Fibroblast of gingiva (primary cell): ENCODE measurements around the gene NKAIN2.

Experiments used
- DNase-seq: peaks from one replicate; pipeline ENCODE4 v3.0.0-alpha.2; 2011; ENCODE audit warnings: low read depth

The NKAIN2 gene

DNA sequence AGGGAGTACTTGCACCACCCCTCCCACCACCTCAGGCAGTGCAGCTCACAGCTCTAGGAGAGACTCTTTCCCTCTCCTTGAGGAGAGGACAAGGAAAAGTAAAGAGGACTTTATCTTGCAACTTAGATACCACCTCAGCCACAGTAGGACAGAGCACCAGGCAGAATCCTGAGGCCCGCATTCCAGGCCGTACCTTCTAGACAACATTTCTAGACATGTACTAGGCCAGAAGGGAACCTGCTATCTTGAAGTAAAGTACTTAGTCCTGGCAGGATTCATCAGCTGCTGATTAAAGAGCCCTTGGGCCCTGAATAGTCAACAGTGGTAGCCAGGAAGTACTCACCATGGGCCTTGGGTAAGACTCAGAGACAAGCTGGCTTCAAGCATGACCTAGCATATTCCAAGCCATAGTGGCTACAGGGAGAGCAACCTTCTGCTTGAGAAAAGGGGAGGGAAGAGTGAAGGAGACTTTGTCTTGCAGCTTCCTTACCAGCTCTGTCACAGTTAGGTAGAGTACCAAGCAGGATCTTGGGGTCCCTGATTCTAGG is 774.1 kb downstream of the NKAIN2 start:
- no peak for DNase-seq

DNA sequence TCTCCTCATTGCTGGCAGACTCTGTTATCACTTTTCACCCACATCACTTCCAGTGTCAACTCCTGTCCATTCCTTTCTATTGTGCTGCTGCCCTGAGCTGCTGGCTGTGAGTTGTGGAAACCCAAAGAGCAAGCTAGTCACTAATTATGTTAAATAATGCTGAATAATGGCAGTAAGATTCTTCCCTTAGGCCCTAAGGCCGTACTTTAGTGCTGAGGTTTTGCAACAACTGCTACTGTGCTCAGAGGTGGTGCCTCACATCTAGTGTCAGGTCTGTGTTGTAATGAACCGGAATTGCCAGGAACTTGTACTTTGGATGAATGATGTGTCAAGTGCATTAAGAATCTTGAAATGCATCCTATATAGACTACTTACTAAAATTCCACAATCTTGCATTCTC is 786.3 kb downstream of the NKAIN2 start:
- DNase-seq = no peak

DNA sequence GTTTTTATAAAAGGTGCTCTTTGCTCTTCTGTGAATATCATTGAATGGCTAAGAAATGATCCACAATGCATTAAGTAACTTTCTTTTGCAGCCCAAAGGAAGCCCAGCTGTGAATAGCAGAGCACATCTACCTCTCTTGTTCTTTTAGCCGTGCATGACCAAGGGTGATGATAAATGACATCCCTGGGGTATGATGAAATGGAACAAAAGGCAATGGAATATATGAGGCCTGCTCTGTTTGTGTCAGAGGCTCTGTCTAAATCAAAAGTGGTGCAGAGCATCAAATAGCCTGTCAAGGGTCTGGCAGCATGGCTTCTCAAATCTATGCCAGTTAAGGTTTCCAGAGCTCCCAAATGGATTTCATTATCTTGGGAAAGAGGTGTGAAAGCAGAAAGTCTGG is 796.0 kb downstream of the NKAIN2 start:
- no peak for DNase-seq

DNA sequence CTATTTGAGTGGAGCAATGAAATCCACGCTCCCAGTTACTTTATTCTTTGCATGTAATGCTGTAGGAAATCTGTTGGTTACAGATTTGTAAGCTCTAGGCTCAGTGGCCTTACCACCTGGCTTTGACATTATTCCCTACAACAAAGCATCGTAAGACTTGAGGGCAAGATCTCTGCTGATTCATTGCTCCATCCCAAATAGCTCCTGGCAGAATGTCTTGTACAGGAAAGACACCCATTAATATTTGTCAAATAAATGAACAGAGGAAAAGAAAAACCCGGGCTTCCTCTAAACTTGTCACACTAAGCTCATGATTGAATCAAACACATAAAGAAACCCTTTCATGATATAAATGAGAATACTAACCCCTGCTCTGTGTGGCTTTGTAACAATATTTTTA is 801.1 kb downstream of the NKAIN2 start:
- DNase-seq = no peak

DNA sequence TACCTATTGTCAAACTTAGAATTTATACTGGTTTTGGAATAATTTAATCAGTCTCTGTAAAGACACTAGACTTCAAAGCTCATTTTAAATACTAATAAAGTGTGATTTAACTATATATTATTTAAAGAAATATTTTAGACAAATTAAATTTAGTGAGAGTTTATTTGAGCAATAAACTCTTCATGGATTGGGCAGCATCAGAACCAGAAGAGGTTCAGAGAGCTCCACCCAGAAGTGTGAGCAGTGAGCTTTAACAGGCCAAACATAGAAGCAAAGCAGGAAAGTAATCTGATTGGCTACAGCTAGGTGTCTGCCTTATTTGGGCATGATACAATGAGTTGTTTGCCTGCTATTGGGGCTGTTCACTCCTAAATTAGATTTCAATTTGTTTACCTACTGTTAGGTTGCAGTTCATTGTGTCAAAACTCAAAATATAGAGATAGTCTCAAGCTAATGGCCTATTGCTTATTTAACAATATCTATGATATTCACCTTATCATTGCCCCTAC is 803.5 kb downstream of the NKAIN2 start:
- DNase-seq = no peak

DNA sequence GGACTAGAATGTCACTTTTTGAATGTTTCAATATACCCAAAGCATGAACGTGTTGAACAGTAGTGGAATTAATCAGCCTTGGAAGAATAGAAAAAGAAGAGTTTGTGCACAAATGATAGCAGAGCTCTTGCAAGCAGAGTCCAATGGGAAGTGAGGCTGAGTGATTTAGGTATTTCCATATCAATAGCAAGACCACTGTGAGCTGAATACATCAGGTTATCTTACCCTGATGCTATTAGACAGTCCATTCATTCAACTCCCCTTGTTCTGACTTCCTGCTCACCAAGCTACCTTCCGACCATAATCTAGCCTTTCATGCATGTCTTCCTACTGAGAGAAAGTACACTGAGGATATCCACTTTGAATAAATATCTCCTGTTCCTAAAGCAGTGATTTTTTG is 809.4 kb downstream of the NKAIN2 start:
- no peak for DNase-seq

DNA sequence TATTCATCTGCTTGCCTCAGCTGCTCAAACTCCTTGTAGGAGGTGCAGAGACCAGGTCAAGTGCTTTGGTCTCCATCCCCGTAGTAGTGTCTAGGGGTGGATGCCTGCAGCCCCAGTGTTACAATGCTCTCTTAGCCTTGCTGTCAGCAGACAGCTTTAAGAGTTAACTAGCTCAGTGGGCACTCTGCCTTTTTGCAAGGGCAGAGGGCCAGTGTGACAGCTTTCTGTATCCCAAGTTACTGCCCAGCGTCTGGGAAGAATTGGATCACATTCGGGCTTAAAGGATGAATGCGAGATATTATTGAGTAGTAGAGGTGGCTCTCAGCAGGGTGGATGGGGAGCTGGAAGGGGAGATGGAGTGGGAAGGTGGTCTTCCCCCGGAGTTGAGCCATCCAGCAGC is 818.7 kb downstream of the NKAIN2 start:
- DNase-seq = no peak

DNA sequence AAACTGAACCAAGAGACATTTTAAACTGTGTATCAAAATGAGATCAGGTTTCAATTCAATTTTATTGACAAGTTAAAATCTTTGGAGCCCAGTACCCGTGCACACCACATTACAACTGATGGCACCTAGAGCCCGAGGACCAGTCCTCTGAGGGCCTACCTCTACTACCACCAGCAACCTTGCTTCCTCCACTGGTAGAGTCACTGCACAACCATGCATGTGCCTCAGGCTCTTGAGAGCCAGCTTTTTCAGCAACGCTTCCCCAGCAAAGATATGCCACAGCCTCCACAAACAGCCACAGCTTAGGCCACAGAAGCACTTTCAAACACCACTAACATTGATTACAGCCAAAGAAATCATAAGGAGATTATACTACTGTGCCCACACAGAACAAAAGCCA is 830.0 kb downstream of the NKAIN2 start:
- no peak for DNase-seq

DNA sequence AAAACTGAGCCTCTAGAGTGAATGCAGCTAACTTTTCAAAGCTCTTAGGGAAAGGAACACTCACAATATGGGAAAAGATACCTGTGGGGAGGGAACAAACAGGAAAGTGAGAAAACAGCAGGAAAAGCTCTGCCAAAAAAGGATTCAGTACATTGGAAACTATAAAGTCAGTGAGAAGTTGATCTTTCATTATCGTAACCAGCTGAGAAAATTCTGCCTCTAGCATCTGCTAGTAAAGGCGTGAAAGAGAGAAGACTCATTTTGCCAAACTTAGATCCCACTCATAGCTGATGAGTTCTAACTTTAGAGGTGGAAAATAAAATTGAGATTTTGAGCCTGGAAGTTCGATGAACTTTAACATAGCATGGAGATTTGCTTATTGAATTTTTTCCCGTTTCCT is 836.8 kb downstream of the NKAIN2 start:
- no peak for DNase-seq

DNA sequence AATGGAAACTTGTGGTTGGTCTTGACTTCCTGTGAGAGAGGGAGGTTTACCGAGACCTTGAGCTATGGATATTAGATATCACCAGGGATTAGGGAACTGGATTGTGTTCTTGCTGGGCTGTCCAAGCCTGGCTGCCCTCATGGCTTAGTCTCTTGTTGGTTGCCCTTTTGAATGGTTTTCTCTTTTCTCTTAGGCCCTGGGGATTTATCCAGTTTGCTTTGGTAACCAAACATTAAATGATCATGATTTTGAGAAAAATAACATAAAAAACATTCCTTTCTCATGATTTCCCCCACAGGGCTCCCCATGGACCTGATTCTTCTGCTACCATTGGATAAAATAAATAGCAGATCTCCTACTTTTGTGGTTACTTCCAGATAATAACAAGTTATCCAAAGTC is 852.2 kb downstream of the NKAIN2 start:
- DNase-seq = no peak

DNA sequence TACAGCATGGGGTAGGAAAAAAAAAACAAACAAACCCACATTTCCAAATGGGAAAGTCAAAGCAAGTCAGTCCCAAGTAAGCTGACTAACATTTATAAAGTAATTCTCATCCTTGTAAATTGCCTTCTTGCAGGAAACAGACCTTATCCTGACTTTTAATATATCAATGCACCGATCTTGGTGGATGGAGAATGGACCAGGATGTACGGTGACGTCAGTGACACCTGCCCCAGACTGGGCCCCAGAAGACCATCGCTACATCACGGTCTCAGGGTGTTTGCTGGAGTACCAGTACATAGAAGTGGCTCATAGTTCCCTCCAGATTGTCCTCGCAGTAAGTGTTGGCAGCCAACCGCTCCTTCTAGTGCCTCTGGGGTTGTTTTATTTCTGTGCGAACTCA is 854.4 kb downstream of the NKAIN2 start:
- no peak for DNase-seq

DNA sequence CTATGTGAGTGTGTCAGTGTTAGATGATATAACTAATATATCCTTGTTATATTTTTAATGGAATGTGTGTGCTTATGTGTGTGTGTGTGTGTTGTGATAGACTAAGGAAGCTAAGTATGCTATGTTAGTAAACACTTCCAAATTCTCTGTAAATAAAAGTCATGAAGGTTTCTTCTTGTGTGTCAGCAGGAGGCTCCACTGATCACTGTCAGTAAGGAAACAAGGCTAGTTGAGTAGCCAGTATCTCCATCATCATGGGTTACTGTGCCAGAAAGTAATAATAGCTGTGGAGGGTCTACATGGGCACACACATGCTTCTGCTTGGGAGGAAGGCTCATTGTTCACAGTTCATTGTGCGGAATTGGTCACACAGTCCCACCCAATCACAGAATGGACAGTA is 855.8 kb downstream of the NKAIN2 start:
- DNase-seq = no peak

DNA sequence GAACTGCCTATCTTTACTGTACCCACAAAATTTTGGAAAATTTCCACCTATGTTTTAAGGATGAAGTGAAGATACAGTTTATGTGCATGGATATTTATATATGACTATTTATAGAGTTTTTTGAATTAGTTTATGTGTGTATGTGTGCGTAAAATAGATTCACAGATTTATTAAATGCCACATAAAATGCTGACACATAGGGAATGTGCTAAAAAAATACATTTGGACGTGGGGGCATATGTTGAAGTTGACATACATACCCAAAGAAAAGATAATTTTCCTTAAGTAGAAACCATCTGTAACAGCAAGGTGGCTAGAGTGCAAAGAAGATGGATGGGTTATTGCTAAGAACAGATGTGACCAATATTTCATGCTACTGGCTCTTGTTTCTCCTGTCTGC is 856.5 kb downstream of the NKAIN2 start:
- no peak for DNase-seq

DNA sequence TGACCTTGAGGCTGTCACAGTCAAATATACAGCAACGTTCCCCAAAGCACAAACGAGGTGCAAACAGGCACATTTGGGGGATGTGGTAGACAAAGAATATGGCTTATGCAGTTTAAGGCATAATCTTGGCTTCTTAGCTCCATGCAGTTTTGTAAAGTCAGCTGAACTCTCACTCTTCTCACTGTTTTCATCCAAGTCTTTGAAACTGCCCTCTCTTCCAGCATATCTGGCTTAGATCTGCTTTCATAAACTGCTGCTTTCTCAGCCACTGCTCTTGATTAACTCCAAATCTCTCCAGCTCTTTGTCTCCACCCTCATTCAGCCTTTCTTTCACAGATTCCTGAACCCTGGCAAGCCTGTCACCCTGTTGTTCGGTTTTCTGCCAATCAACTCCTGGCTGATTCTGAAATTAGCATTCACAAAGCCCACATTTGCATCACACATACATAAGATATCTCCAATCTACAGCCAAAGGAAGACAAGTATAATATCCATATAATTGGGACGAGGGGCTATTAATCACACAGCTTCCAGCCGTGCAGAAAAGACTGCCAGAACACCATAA is 857.5 kb downstream of the NKAIN2 start:
- DNase-seq = no peak

DNA sequence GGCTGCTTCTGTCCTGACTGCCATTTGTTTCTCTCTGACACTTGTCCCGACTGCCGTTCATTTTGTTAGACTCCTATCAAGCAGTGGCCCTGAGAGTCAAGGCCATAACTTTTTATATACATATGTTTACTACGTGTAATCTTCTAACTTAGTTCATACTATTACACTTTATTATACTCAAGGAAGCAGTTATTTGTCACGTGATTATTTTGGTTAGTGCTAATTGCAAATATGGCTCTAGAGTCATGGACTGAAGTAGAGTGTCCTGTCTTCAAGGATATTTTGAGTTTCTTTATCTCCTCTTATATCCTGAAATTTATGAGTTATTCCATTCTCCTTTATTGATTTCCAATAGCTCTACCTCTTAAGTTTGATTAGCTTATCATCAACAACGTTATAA is 864.4 kb downstream of the NKAIN2 start:
- DNase-seq = no peak

DNA sequence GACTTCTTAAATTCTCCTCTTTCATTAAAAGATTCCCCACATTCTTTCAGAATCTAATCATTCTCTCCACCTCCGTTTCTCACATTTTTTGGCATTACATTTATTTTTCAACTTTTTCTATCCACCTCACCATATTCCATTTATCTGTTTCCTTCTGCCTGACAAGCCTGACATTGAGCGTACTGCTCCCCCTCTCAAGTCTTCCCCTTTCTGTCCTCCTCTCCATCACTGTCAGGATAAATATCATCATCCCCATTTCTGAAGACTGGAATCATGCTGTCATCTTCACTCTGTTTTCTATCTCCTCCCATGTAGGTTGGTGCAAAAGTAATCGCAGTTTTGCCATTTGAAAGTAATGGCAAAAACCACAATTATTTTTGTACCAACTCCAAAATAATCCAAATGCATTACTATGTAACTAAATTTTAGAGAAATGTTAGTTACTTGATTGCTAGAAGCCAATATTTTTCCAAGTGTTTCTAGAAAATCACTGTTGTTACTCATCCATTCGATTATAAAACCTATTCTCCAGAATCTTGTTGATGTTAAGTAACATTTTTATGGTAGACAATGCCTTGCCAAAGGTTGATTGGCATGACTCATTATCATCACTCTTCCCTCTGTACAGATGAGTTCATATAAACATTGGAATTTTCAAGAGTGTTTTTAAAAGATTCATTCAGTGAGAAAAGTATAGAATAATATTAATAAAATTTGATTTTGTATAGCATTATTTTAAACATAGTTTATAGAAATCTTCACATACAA is 866.2 kb downstream of the NKAIN2 start:
- DNase-seq = no peak

DNA sequence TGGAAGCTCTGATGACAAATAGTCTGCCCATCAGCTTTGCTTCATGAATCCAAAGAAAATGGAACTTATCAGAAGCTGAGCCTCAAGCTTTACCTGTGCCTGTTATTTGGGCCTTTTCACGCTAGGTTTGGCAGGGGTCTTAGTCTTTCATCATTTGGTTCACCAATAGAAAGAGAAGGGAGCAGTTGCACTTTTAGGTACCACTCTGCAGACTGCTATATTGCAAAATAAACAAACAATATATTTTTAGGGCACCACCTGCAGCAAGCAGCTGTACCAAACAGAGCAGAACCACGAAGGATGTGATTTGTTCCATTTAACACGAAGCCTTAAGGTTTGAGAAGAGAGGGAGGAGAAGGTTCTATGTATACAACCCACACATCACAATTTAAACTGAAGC is 867.1 kb downstream of the NKAIN2 start:
- DNase-seq = no peak

DNA sequence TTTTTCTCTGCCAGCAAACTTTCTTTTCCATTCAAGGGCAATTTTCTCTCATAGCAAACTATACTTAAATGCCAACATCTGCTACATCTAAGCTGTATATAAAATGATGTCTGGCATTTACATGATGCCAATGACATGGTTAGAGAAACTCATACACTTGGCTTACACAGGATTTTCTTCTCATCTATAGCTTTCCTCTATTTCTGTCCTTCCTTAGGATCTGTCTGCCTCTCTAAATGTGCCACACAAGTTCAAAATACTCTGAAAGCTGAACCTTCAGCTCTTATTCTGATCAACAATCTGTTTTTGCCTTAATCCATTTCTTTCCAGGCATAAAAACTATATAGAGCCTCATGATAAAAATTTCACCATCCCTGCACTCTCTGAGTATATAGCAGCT is 867.7 kb downstream of the NKAIN2 start:
- no peak for DNase-seq

DNA sequence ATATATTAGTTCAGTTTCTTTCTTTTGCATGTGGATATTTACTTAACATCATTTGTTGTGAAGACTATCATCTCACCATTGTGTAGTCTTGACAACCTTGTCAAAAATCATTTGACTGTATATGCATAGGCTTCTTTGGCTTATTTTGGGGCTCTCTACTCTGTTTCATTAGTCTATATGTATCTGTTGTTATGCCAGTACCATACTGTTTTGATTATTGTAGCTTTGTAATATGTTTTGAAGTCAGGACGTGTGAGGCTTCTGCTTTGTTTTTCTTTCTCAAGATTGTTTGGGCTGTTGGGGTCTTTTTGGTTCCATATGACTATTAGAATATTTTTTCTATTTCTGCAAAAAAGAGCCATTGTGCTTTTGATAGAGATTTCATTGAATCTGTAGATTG is 870.4 kb downstream of the NKAIN2 start:
- DNase-seq = no peak

DNA sequence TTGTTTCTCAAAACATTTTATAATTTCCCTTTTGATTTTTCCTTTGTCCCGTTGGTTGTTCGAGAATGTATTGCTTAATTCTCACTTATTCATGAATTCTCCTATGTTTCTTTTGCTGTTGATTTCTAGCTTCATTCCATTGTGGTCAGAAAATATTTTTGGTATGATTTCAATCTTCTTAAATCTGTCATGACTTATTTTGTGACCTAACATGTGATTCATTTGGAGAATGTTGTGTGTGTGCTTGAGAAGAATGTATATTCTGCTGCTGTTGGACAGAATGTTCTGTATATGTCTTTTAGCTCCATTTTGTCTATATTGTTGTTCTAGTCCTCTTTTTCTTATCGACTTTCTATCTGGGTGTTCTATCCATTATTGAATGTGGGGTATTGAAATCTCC is 872.4 kb downstream of the NKAIN2 start:
- DNase-seq = no peak

DNA sequence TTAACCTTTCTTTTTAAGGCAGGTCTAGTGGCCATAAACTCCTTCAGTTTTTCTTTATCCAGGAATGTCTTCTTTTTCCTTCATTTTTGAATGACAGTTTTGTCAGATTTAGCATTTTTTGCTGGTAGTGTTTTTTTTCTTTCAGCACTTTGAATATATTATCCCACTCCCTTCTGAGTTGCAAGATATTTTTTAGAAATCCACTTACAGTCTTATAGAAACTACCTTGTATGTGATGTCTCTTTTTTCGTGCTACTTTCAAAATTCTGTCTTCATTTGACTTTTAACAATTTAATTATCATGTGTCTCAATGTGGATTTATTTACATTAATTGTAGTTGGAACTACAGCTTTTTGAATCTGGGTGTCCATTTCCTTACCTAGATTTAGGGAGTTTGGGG is 874.2 kb downstream of the NKAIN2 start:
- DNase-seq = no peak

DNA sequence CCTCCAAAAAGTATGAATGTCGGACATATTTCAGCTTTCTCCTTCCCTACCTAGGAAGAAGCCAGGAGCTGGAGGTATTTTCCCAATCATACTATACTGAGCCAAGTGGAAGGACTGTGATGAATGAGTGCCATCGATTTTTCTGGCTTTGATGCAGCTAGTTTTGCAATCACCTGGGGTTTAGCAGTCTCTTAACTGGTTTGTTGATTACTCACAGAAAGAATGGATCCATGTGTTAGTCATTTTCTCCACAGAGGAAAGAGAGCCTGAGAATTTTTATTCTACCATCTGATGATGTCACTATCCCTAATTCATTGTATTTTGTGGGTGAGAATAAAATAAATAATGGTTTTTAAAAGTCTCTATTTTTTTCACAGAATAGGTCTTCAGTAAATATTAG is 875.7 kb downstream of the NKAIN2 start:
- no peak for DNase-seq

DNA sequence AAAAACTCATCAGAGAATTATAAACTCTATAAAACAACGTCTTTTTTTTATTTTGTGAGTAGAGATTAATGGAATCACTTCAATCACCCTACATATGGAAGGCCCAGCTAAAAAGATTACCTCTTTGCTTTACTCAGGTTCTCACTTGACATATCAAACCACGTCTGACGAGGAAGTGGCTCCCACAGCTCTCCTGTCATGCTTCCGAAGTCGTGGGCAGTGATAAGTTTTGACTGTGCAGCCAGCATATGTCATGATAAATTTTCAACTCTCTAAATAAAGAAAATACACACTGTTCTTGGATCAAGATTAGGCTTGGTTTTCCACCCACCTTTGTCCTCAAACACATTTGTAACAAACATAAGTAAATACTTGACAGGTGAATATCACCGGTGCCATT is 879.1 kb downstream of the NKAIN2 start:
- no peak for DNase-seq

DNA sequence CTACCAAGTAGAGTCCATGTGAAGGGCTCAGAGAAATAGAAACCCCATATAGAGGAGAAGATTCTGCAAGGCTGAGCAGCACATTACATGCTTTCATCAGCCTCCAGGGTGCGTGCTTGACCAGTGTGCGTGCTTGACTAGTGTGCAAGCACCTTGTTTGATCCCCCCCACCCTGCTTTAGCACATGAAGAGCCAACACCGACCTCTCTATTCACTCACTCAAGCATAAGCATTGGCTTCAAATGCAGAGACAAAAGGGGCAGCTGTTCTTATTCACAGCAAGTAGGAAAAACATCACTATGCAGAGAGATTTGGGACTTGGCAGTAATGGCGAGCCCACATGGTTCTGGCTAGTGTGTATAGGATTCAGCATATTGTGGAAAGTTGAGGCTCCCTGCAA is 879.8 kb downstream of the NKAIN2 start:
- DNase-seq = no peak
